ENCODE results near the gene NCOA7. TPM values are rescaled to one million over a fixed set of nuclear protein-coding genes. Genes with fewer than 3 reads are reported as not detected.
A peak's percentile ranks its signal among the peaks of the same experiment; 100 is the strongest.

Gene NCOA7
- total RNA-seq, 1 experiment from 2014 or later = 14.4 TPM

DNA sequence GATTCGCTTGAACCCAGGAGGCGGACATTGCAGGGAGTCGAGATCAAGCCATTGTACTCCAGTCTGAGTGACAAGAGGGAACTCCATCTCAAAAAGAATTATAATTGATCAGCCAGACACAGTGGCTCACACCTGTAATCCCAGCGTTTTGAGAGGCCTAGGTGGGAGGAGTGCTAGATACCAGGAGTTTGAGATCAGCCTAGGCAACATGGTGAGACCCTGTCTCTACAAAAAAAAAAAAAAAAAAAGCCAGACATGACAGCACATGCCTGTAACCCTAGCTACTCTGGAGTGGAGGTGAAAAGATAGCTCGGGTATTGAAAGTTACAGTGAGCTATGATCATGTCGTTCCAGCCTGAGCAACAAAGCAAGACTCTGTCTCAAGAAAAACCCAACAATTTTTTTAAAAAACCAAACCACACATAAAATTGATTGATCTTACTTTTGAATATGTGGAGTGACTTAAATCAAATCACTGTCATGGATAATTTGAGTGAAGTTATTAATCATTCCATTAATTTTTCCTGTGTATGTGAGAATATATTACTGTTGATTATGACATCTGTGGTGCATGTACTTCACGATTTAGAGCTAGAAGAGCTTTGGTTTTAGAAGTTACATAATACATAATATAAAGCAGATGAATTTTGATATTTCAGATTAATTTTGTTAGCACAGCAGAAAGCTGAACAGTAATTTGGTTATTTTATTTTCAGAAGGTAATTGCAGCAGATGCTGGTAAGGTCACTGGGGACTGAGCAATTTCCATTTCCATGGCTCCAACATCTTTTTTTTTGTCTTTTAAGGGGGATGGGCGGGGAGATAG lies 34.4 kb downstream of the NCOA7 start:
- no peak for DNase-seq (ENCODE audit: low spot score)
- ChIA-PET POLR2A (interaction anchor here (0.7 kb wide), 1 partner anchor 65 kb away, joined by 7 read pairs; no protein-coding TSS in a partner anchor), CTCF (interaction anchor here (0.6 to 1.5 kb wide), 4 partner anchors 81 to 546 kb away, joined by 3 to 6 read pairs (median 4); partner anchors contain the start of gene HINT3)
- Mint-ChIP-seq H3K27me3 (ENCODE audit: low read depth) (no peaks in the 10 kb centered on the region), H3K4me1 (peaks cover 4% of the 10 kb centered on the region; the same call in 1 of the 2 replicates), H3K36me3 (no peaks in the 10 kb centered on the region), H3K27ac (no peak overlapping the region), H3K4me3 (no peak overlapping the region), H3K9me3 (0 out of 2 replicates have a peak, but pooled peaks cover 3% of the 10 kb centered on the region)
- ATAC-seq = peak; percentile 44
- TF ChIP-seq ZBTB21 (CRISPR knock-in tag; IDR thresholded peaks at IDR 0.05; ENCODE audit: borderline replicate concordance) (no peak), MXD4 (CRISPR knock-in tag; IDR thresholded peaks at IDR 0.05; ENCODE audit: borderline replicate concordance) (no peak), FOXP1 (CRISPR knock-in tag; IDR thresholded peaks at IDR 0.05; ENCODE audit: borderline replicate concordance) (no peak), SMAD4 (CRISPR knock-in tag; IDR thresholded peaks at IDR 0.05) (no peak), CBFB (CRISPR knock-in tag; IDR thresholded peaks at IDR 0.05; ENCODE audit: low read depth) (no peak), EMX1 (CRISPR knock-in tag; IDR thresholded peaks at IDR 0.05) (no peak), ELF4 (CRISPR knock-in tag; IDR thresholded peaks at IDR 0.05; ENCODE audit: low read depth) (no peak), IRF2 (CRISPR knock-in tag; IDR thresholded peaks at IDR 0.05; ENCODE audit: borderline replicate concordance, low read depth) (no peak)
- TF ChIP-seq, protein P1, sequence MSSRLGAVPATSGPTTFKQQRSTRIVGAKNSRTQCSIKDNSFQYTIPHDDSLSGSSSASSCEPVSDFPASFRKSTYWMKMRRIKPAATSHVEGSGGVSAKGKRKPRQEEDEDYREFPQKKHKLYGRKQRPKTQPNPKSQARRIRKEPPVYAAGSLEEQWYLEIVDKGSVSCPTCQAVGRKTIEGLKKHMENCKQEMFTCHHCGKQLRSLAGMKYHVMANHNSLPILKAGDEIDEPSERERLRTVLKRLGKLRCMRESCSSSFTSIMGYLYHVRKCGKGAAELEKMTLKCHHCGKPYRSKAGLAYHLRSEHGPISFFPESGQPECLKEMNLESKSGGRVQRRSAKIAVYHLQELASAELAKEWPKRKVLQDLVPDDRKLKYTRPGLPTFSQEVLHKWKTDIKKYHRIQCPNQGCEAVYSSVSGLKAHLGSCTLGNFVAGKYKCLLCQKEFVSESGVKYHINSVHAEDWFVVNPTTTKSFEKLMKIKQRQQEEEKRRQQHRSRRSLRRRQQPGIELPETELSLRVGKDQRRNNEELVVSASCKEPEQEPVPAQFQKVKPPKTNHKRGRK (CRISPR knock-in tag; IDR thresholded peaks at IDR 0.05; ENCODE audit: borderline replicate concordance) = no peak
- TF ChIP-seq, protein P2, sequence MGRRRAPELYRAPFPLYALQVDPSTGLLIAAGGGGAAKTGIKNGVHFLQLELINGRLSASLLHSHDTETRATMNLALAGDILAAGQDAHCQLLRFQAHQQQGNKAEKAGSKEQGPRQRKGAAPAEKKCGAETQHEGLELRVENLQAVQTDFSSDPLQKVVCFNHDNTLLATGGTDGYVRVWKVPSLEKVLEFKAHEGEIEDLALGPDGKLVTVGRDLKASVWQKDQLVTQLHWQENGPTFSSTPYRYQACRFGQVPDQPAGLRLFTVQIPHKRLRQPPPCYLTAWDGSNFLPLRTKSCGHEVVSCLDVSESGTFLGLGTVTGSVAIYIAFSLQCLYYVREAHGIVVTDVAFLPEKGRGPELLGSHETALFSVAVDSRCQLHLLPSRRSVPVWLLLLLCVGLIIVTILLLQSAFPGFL (CRISPR knock-in tag; IDR thresholded peaks at IDR 0.05; ENCODE audit: borderline replicate concordance) = no peak
- TF ChIP-seq, protein P3, sequence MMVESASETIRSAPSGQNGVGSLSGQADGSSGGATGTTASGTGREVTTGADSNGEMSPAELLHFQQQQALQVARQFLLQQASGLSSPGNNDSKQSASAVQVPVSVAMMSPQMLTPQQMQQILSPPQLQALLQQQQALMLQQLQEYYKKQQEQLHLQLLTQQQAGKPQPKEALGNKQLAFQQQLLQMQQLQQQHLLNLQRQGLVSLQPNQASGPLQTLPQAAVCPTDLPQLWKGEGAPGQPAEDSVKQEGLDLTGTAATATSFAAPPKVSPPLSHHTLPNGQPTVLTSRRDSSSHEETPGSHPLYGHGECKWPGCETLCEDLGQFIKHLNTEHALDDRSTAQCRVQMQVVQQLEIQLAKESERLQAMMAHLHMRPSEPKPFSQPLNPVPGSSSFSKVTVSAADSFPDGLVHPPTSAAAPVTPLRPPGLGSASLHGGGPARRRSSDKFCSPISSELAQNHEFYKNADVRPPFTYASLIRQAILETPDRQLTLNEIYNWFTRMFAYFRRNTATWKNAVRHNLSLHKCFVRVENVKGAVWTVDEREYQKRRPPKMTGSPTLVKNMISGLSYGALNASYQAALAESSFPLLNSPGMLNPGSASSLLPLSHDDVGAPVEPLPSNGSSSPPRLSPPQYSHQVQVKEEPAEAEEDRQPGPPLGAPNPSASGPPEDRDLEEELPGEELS (CRISPR knock-in tag; IDR thresholded peaks at IDR 0.05) = no peak
- TF ChIP-seq, protein P4, sequence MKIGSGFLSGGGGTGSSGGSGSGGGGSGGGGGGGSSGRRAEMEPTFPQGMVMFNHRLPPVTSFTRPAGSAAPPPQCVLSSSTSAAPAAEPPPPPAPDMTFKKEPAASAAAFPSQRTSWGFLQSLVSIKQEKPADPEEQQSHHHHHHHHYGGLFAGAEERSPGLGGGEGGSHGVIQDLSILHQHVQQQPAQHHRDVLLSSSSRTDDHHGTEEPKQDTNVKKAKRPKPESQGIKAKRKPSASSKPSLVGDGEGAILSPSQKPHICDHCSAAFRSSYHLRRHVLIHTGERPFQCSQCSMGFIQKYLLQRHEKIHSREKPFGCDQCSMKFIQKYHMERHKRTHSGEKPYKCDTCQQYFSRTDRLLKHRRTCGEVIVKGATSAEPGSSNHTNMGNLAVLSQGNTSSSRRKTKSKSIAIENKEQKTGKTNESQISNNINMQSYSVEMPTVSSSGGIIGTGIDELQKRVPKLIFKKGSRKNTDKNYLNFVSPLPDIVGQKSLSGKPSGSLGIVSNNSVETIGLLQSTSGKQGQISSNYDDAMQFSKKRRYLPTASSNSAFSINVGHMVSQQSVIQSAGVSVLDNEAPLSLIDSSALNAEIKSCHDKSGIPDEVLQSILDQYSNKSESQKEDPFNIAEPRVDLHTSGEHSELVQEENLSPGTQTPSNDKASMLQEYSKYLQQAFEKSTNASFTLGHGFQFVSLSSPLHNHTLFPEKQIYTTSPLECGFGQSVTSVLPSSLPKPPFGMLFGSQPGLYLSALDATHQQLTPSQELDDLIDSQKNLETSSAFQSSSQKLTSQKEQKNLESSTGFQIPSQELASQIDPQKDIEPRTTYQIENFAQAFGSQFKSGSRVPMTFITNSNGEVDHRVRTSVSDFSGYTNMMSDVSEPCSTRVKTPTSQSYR (CRISPR knock-in tag; IDR thresholded peaks at IDR 0.05) = no peak
- TF ChIP-seq, protein P5, sequence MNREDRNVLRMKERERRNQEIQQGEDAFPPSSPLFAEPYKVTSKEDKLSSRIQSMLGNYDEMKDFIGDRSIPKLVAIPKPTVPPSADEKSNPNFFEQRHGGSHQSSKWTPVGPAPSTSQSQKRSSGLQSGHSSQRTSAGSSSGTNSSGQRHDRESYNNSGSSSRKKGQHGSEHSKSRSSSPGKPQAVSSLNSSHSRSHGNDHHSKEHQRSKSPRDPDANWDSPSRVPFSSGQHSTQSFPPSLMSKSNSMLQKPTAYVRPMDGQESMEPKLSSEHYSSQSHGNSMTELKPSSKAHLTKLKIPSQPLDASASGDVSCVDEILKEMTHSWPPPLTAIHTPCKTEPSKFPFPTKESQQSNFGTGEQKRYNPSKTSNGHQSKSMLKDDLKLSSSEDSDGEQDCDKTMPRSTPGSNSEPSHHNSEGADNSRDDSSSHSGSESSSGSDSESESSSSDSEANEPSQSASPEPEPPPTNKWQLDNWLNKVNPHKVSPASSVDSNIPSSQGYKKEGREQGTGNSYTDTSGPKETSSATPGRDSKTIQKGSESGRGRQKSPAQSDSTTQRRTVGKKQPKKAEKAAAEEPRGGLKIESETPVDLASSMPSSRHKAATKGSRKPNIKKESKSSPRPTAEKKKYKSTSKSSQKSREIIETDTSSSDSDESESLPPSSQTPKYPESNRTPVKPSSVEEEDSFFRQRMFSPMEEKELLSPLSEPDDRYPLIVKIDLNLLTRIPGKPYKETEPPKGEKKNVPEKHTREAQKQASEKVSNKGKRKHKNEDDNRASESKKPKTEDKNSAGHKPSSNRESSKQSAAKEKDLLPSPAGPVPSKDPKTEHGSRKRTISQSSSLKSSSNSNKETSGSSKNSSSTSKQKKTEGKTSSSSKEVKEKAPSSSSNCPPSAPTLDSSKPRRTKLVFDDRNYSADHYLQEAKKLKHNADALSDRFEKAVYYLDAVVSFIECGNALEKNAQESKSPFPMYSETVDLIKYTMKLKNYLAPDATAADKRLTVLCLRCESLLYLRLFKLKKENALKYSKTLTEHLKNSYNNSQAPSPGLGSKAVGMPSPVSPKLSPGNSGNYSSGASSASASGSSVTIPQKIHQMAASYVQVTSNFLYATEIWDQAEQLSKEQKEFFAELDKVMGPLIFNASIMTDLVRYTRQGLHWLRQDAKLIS (CRISPR knock-in tag; IDR thresholded peaks at IDR 0.05; ENCODE audit: borderline replicate concordance) = no peak
- TF ChIP-seq, protein P6, sequence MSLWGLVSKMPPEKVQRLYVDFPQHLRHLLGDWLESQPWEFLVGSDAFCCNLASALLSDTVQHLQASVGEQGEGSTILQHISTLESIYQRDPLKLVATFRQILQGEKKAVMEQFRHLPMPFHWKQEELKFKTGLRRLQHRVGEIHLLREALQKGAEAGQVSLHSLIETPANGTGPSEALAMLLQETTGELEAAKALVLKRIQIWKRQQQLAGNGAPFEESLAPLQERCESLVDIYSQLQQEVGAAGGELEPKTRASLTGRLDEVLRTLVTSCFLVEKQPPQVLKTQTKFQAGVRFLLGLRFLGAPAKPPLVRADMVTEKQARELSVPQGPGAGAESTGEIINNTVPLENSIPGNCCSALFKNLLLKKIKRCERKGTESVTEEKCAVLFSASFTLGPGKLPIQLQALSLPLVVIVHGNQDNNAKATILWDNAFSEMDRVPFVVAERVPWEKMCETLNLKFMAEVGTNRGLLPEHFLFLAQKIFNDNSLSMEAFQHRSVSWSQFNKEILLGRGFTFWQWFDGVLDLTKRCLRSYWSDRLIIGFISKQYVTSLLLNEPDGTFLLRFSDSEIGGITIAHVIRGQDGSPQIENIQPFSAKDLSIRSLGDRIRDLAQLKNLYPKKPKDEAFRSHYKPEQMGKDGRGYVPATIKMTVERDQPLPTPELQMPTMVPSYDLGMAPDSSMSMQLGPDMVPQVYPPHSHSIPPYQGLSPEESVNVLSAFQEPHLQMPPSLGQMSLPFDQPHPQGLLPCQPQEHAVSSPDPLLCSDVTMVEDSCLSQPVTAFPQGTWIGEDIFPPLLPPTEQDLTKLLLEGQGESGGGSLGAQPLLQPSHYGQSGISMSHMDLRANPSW (CRISPR knock-in tag; conservative IDR thresholded peaks at IDR 0.05; ENCODE audit: low read depth) = no peak
- TF ChIP-seq, protein P7, sequence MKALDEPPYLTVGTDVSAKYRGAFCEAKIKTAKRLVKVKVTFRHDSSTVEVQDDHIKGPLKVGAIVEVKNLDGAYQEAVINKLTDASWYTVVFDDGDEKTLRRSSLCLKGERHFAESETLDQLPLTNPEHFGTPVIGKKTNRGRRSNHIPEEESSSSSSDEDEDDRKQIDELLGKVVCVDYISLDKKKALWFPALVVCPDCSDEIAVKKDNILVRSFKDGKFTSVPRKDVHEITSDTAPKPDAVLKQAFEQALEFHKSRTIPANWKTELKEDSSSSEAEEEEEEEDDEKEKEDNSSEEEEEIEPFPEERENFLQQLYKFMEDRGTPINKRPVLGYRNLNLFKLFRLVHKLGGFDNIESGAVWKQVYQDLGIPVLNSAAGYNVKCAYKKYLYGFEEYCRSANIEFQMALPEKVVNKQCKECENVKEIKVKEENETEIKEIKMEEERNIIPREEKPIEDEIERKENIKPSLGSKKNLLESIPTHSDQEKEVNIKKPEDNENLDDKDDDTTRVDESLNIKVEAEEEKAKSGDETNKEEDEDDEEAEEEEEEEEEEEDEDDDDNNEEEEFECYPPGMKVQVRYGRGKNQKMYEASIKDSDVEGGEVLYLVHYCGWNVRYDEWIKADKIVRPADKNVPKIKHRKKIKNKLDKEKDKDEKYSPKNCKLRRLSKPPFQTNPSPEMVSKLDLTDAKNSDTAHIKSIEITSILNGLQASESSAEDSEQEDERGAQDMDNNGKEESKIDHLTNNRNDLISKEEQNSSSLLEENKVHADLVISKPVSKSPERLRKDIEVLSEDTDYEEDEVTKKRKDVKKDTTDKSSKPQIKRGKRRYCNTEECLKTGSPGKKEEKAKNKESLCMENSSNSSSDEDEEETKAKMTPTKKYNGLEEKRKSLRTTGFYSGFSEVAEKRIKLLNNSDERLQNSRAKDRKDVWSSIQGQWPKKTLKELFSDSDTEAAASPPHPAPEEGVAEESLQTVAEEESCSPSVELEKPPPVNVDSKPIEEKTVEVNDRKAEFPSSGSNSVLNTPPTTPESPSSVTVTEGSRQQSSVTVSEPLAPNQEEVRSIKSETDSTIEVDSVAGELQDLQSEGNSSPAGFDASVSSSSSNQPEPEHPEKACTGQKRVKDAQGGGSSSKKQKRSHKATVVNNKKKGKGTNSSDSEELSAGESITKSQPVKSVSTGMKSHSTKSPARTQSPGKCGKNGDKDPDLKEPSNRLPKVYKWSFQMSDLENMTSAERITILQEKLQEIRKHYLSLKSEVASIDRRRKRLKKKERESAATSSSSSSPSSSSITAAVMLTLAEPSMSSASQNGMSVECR (CRISPR knock-in tag; IDR thresholded peaks at IDR 0.05; ENCODE audit: borderline replicate concordance) = no peak
